CD4-positive, alpha-beta memory T cell (primary cell): ENCODE results near the gene CARD6. TPM values are rescaled to one million over a fixed set of nuclear protein-coding genes. Genes with fewer than 3 reads are reported as not detected.
A peak's percentile ranks its signal among the peaks of the same experiment; 100 is the strongest.
"Not testable (repeated sequence)": the region's sequence is repeated elsewhere in the genome, so short reads cannot be mapped to it uniquely, and the experiment has no call there.

Experiments used
- CTCF ChIA-PET: fragments of 350-600 bp; sonication (Branson Sonifier 250); formaldehyde crosslinking; loops from one replicate; lab custom pipeline; 2021; ENCODE audit warnings: inconsistent platforms; ENCODE audit not compliant: partially characterized antibody; lab: Charles Lee
- POLR2A ChIA-PET: fragments of 350-600 bp; sonication (Branson Sonifier 250); formaldehyde crosslinking; loops from one replicate; lab custom pipeline; 2021; ENCODE audit not compliant: partially characterized antibody; lab: Charles Lee
- DNase-seq, 5 donors: peaks; one replicate each; pipeline versions ENCODE4 v3.0.0 to v3.0.0-alpha.2; 2020 to 2022; ENCODE audit warnings: mixed read lengths in 1 of 5
- H3K27ac ChIP-seq: one replicate; pipeline ENCODE4 v1.7.0; 2013; ENCODE audit warnings: low read depth, low read length
- H3K27me3 ChIP-seq: 2 replicates; pipeline ENCODE4 v1.7.0; 2013; ENCODE audit warnings: mild to moderate bottlenecking, low read length, moderate library complexity; ENCODE audit not compliant: insufficient read depth
- H3K36me3 ChIP-seq: 2 replicates; pipeline ENCODE4 v1.7.0; 2013; ENCODE audit warnings: mild to moderate bottlenecking, low read length, moderate library complexity; ENCODE audit not compliant: insufficient read depth
- H3K4me1 ChIP-seq: 2 replicates; pipeline ENCODE4 v1.7.0; 2013; ENCODE audit warnings: mild to moderate bottlenecking, low read length, moderate library complexity; ENCODE audit not compliant: insufficient read depth
- H3K4me3 ChIP-seq, 2 donors: one replicate each; pipeline ENCODE4 v1.7.0; 2013; ENCODE audit warnings: low read length in 2 of 2, mild to moderate bottlenecking in 1 of 2
- H3K9me3 ChIP-seq, 2 donors: one replicate each; pipeline ENCODE4 v1.7.0; 2013; ENCODE audit warnings: low read length in 2 of 2, control low read depth in 1 of 2; ENCODE audit not compliant: control insufficient read depth in 1 of 2
- H3K27ac Mint-ChIP-seq, 7 donors: one replicate each; pipeline ENCODE4 v1.8.0; 2020 to 2021; ENCODE audit warnings: mixed read lengths in 7 of 7, mild to moderate bottlenecking in 6 of 7, inconsistent platforms in 3 of 7, moderate library complexity in 3 of 7
- H3K27me3 Mint-ChIP-seq, 2 donors: one replicate each; pipeline ENCODE4 v1.8.0; 2020 to 2021; ENCODE audit warnings: mixed read lengths in 2 of 2
- H3K36me3 Mint-ChIP-seq, 2 donors: one replicate each; pipeline ENCODE4 v1.8.0; 2020 to 2021; ENCODE audit warnings: mixed read lengths in 2 of 2, inconsistent platforms in 1 of 2, mild to moderate bottlenecking in 1 of 2
- H3K4me1 Mint-ChIP-seq, 4 donors: one replicate each; pipeline ENCODE4 v1.8.0; 2020 to 2021; ENCODE audit warnings: mixed read lengths in 4 of 4, mild to moderate bottlenecking in 1 of 4
- H3K4me3 Mint-ChIP-seq, 8 donors: one replicate each; pipeline ENCODE4 v1.8.0; 2020 to 2021; ENCODE audit warnings: mixed read lengths in 8 of 8, mild to moderate bottlenecking in 7 of 8, moderate library complexity in 6 of 8, inconsistent platforms in 3 of 8
- H3K9me3 Mint-ChIP-seq, 8 donors: one replicate each; pipeline ENCODE4 v1.8.0; 2020 to 2021; ENCODE audit warnings: mixed read lengths in 8 of 8, mild to moderate bottlenecking in 5 of 8, inconsistent platforms in 3 of 8, moderate library complexity in 1 of 8
- intact Hi-C: fragments of 100-400 bp; cut with micrococcal nuclease; formaldehyde crosslinking; loops from one replicate; pipeline ENCODE4 v1.15.1; 2023
- polyA plus RNA-seq, 2 donors: library from polyadenylated mRNA; unstranded; fragments of 300-500 nt; fragmentation: Illumina TruSeq; gene quantifications; one replicate each; pipeline ENCODE4 v1.2.3, GENCODE V29; 2021
- total RNA-seq, 2 experiments: library from RNA; stranded (reverse); gene quantifications; one replicate each; pipeline ENCODE4 v1.2.3, GENCODE V29; 2021

Gene CARD6, protein sequence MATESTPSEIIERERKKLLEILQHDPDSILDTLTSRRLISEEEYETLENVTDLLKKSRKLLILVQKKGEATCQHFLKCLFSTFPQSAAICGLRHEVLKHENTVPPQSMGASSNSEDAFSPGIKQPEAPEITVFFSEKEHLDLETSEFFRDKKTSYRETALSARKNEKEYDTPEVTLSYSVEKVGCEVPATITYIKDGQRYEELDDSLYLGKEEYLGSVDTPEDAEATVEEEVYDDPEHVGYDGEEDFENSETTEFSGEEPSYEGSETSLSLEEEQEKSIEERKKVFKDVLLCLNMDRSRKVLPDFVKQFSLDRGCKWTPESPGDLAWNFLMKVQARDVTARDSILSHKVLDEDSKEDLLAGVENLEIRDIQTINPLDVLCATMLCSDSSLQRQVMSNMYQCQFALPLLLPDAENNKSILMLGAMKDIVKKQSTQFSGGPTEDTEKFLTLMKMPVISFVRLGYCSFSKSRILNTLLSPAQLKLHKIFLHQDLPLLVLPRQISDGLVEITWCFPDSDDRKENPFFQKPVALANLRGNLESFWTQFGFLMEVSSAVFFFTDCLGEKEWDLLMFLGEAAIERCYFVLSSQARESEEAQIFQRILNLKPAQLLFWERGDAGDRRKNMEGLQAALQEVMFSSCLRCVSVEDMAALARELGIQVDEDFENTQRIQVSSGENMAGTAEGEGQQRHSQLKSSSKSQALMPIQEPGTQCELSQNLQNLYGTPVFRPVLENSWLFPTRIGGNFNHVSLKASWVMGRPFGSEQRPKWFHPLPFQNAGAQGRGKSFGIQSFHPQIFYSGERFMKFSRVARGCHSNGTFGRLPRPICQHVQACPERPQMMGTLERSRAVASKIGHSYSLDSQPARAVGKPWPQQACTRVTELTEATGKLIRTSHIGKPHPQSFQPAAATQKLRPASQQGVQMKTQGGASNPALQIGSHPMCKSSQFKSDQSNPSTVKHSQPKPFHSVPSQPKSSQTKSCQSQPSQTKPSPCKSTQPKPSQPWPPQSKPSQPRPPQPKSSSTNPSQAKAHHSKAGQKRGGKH
- 1 to 10 TPM; 4.4 to 4.6 TPM for total RNA-seq
- polyA plus RNA-seq = 1 to 10 TPM; 2.4 to 5.0 TPM

DNA sequence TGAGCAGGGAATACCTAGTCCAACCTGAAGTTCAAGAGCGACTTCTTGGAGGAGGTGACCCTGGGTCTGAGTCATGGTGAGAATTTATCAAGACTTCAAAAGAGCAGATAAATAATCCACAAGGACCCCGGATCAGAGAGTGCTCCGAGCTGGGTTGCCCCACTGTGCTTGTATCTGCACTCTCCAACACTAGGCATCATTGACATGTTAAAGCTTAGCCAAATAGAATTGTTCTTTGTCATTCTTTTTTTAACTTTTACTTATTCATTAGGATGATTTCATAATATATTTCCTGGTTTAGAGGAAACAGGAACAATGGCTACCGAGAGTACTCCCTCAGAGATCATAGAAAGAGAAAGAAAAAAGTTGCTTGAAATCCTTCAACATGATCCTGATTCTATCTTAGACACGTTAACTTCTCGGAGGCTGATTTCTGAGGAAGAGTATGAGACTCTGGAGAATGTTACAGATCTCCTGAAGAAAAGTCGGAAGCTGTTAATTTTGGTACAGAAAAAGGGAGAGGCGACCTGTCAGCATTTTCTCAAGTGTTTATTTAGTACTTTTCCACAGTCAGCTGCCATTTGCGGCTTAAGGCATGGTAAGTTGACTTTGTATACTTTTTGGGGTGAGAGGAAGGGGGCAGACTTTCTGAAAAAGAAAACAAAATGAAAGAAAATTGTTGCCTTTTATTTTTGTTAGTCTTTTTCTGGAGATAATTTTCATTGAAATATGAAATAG lies at the start of gene CARD6:
TSS of gene CARD6 (plus strand) at position 300 of the 738 bp plus-strand sequence. CDS start at position 316, 16 bp downstream.
- peak in 4 of 5 donors; percentile 17 to 33 (median 24) for DNase-seq
- H3K4me3 ChIP-seq = peak within 1 kb of the TSS; percentile 8 to 35
- peaks cover 33% of the 10 kb centered on the region for H3K4me1 ChIP-seq
- ChIA-PET POLR2A (interaction anchor here (1.4 kb wide), 2 partner anchors 10 to 44 kb away, joined by 5 read pairs; no protein-coding TSS in a partner anchor), CTCF (interaction anchor here (0.7 to 0.8 kb wide), 2 partner anchors 9 to 12 kb away, joined by 3 read pairs; no protein-coding TSS in a partner anchor)
- intact Hi-C loops = no loop called here
- peaks cover 4 to 17% of the 10 kb centered on the region in 2 donors for H3K36me3 Mint-ChIP-seq
- peak within 1 kb of the TSS; percentile 49 to 98 (median 93) for H3K27ac Mint-ChIP-seq
- no peaks in the 10 kb centered on the region for H3K9me3 ChIP-seq
- no peaks in the 10 kb centered on the region for H3K9me3 Mint-ChIP-seq
- H3K27me3 Mint-ChIP-seq = peaks cover 0 to 2% of the 10 kb centered on the region in 2 donors
- H3K4me3 Mint-ChIP-seq = peak within 1 kb of the TSS; percentile 79 to 98 (median 94)
- H3K4me1 Mint-ChIP-seq = peaks cover 5 to 38% (median 22%) of the 10 kb centered on the region in 4 donors
- H3K36me3 ChIP-seq = no peaks in the 10 kb centered on the region
- peak within 1 kb of the TSS; percentile 43 for H3K27ac ChIP-seq
- H3K27me3 ChIP-seq = no peaks in the 10 kb centered on the region

DNA sequence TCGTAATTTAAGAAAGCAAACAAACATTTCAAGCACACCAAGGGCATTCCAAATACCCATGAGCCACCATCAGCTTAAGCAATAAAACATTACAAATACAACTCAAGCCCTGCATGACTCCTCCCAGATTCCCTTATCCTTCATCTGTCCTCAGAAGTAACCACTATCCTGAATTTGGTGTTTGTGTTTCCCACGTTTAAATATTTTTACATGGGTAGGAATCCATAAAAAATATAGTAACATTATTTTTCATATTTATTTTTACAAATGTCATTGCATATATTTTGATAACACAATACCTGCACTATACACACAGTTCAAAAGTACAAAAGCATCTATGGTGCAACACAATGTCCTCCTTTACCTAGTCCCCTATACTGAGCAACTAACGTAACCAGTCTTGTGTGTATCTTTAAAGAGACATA lies 49.4 kb upstream of the CARD6 start:
- peaks cover 61% of the 10 kb centered on the region for H3K4me1 ChIP-seq
- intact Hi-C loops = no loop called here
- Mint-ChIP-seq H3K4me3 (peak overlapping the region in 2 of 8 donors; percentile 0 to 11), H3K4me1 (peaks cover 42 to 88% (median 67%) of the 10 kb centered on the region in 4 donors), H3K27ac (peak overlapping the region in 1 of 7 donors; percentile 42), H3K9me3 (peaks cover 0 to 5% (median 0%) of the 10 kb centered on the region in 8 donors), H3K27me3 (no peaks in the 10 kb centered on the region), H3K36me3 (peaks cover 24 to 29% of the 10 kb centered on the region in 2 donors)
- ChIA-PET CTCF (no interaction called here), POLR2A (no interaction called here)
- H3K27ac ChIP-seq = no peak overlapping the region
- DNase-seq = no peak
- no peak overlapping the region for H3K4me3 ChIP-seq
- no peaks in the 10 kb centered on the region for H3K36me3 ChIP-seq
- H3K9me3 ChIP-seq = no peaks in the 10 kb centered on the region
- H3K27me3 ChIP-seq = no peaks in the 10 kb centered on the region

GRCh38 chr5:40792691-40793090 lies 48.5 kb upstream of the CARD6 start:
- POLR2A ChIA-PET = not testable (repeated sequence)

GRCh38 chr5:40794340-40794739 lies 46.8 kb upstream of the CARD6 start:
- intact Hi-C loops, H3K27me3 ChIP-seq, DNase-seq, H3K36me3 ChIP-seq, H3K9me3 Mint-ChIP-seq, H3K4me3 ChIP-seq, H3K27me3 Mint-ChIP-seq, CTCF ChIA-PET, H3K9me3 ChIP-seq, H3K27ac ChIP-seq: not testable (repeated sequence)
- Mint-ChIP-seq H3K36me3 (peaks cover 10 to 25% of the 10 kb centered on the region in 2 donors), H3K4me3 (peak overlapping the region in 6 of 8 donors; percentile 3 to 70 (median 30)), H3K27ac (peak overlapping the region in 3 of 7 donors; percentile 10 to 43 (median 29)), H3K4me1 (peaks cover 39 to 84% (median 63%) of the 10 kb centered on the region in 4 donors)
- H3K4me1 ChIP-seq = peaks cover 67% of the 10 kb centered on the region
- POLR2A ChIA-PET = interaction anchor here (1.0 kb wide), 1 partner anchor 14 kb away, joined by 3 read pairs; no protein-coding TSS in a partner anchor

More at GRCh38 chr5:40792691-40793090, 48.5 kb upstream of the CARD6 start:
- H3K4me3 ChIP-seq, H3K4me3 Mint-ChIP-seq, H3K27me3 ChIP-seq, DNase-seq, H3K9me3 ChIP-seq, H3K36me3 ChIP-seq, H3K27me3 Mint-ChIP-seq, H3K27ac ChIP-seq, intact Hi-C loops, H3K9me3 Mint-ChIP-seq: not testable (repeated sequence)
- Mint-ChIP-seq H3K36me3 (peaks cover 21 to 37% of the 10 kb centered on the region in 2 donors), H3K4me1 (peaks cover 44 to 92% (median 67%) of the 10 kb centered on the region in 4 donors), H3K27ac (peak overlapping the region in 1 of 7 donors; percentile 9)
- peaks cover 65% of the 10 kb centered on the region for H3K4me1 ChIP-seq
- CTCF ChIA-PET = interaction anchor here (1.1 kb wide), 1 partner anchor 19 kb away, joined by 4 read pairs; no protein-coding TSS in a partner anchor

- H3K27me3 Mint-ChIP-seq, H3K27ac ChIP-seq, DNase-seq, H3K27me3 ChIP-seq, intact Hi-C loops, CTCF ChIA-PET, H3K9me3 ChIP-seq, H3K4me3 ChIP-seq, H3K36me3 ChIP-seq, H3K9me3 Mint-ChIP-seq, POLR2A ChIA-PET: not testable (repeated sequence)
- Mint-ChIP-seq H3K36me3 (peaks cover 10 to 23% of the 10 kb centered on the region in 2 donors), H3K27ac (peak overlapping the region in 2 of 7 donors; percentile 10 to 66), H3K4me1 (peaks cover 36 to 79% (median 61%) of the 10 kb centered on the region in 4 donors), H3K4me3 (peak overlapping the region in 4 of 8 donors; percentile 3 to 45 (median 34))
- peaks cover 64% of the 10 kb centered on the region for H3K4me1 ChIP-seq
Observed at GRCh38 chr5:40794877-40795276, 46.3 kb upstream of the CARD6 start.

DNA sequence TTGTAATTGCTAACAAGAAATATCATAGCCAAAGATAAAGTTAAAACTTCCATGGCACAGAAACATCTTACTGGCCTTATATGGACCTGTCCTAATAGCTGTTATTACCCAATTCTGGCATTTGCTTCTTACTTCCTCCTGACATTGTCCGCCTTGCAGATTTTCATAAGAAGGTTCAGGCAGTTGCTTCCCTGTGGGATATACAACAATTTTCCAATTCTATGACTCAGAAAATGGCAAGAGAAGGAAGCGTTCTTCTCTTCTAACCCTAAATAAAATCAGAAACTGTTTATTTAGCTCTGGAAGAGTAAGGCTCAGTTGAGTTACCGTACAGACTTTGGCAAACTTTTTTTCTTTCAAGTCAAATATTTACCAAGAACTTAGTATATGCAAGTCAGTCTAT lies 44.7 kb upstream of the CARD6 start:
- Histone ChIP-seq H3K9me3 (no peaks in the 10 kb centered on the region), H3K4me1 (peaks cover 52% of the 10 kb centered on the region), H3K27ac (no peak overlapping the region), H3K4me3 (peak overlapping the region in 1 of 2 donors; percentile 69), H3K36me3 (no peaks in the 10 kb centered on the region), H3K27me3 (no peaks in the 10 kb centered on the region)
- Mint-ChIP-seq H3K4me3 (peak overlapping the region; percentile 68 to 97 (median 91)), H3K36me3 (peaks cover 10 to 23% of the 10 kb centered on the region in 2 donors), H3K27ac (peak overlapping the region in 4 of 7 donors; percentile 52 to 91 (median 76)), H3K9me3 (no peaks in the 10 kb centered on the region), H3K27me3 (no peaks in the 10 kb centered on the region), H3K4me1 (peaks cover 30 to 63% (median 50%) of the 10 kb centered on the region in 4 donors)
- DNase-seq = no peak
- intact Hi-C loops = loop anchor here (2.0 kb wide), 1 partner anchor 22 kb away; no protein-coding TSS in a partner anchor
- POLR2A ChIA-PET = interaction anchor here (1.0 to 1.2 kb wide), 2 partner anchors 25 to 36 kb away, joined by 5 to 6 read pairs; no protein-coding TSS in a partner anchor
- CTCF ChIA-PET = interaction anchor here (1.1 kb wide), 1 partner anchor 42 kb away, joined by 3 read pairs; no protein-coding TSS in a partner anchor
